ENCODE measurements around the gene RNF44. TPM values are rescaled to one million over a fixed set of nuclear protein-coding genes. Genes with fewer than 3 reads are reported as not detected.

Gene RNF44
- total RNA-seq, 1 donor from 2014 or later: 96.5 TPM

- DNase-seq (no peak), ATAC-seq (ENCODE audit: low read depth) (no peak)
- H3K4me3 Mint-ChIP-seq: peak overlapping the region; percentile 84
- intact Hi-C loops (cut with micrococcal nuclease): loop anchor here (5.0 kb wide), 1 partner anchor 34 kb away; no protein-coding TSS in a partner anchor
- ChIA-PET CTCF (no interaction called here), POLR2A (interaction anchor here (3.3 kb wide), 1 partner anchor 125 kb away, joined by 15 read pairs; the partner anchor contains the start of gene CLTB)
- H3K9me3 Mint-ChIP-seq: no peaks in the 10 kb centered on the region
- TF ChIP-seq CTCF (IDR thresholded peaks at IDR 0.05): no peak
- H3K27me3 Mint-ChIP-seq: no peaks in the 10 kb centered on the region
- H3K4me1 Mint-ChIP-seq: peaks cover 55% of the 10 kb centered on the region
- H3K36me3 Mint-ChIP-seq (ENCODE audit: low read depth): peaks cover 11% of the 10 kb centered on the region
- H3K27ac Mint-ChIP-seq: peak overlapping the region; percentile 91
Observed at GRCh38 chr5:176540956-176541337, 3.7 kb upstream of the RNF44 start.

- no peak for TF ChIP-seq CTCF (IDR thresholded peaks at IDR 0.05)
- Mint-ChIP-seq H3K27ac (peak overlapping the region; percentile 91), H3K36me3 (ENCODE audit: low read depth) (peaks cover 15% of the 10 kb centered on the region), H3K27me3 (no peaks in the 10 kb centered on the region), H3K9me3 (no peaks in the 10 kb centered on the region), H3K4me3 (no peak overlapping the region), H3K4me1 (peaks cover 58% of the 10 kb centered on the region)
- ATAC-seq (ENCODE audit: low read depth) (no peak), DNase-seq (no peak)
- POLR2A ChIA-PET: no interaction called here
- CTCF ChIA-PET: no interaction called here
- intact Hi-C loops (cut with micrococcal nuclease): loop anchor here (5.0 kb wide), 1 partner anchor 33 kb away; no protein-coding TSS in a partner anchor
Observed at GRCh38 chr5:176540476-176540899, 3.3 kb upstream of the RNF44 start.

GRCh38 chr5:176538989-176539384 is 1.8 kb upstream of the RNF44 start:
- Mint-ChIP-seq H3K27ac (peak overlapping the region; percentile 95), H3K27me3 (no peaks in the 10 kb centered on the region), H3K4me1 (peaks cover 65% of the 10 kb centered on the region), H3K9me3 (no peaks in the 10 kb centered on the region), H3K4me3 (no peak overlapping the region), H3K36me3 (ENCODE audit: low read depth) (peaks cover 15% of the 10 kb centered on the region)
- ATAC-seq (ENCODE audit: low read depth): no peak
- intact Hi-C loops (cut with micrococcal nuclease): loop anchor here (5.0 to 10.0 kb wide), 4 partner anchors 93 to 1576 kb away; partner anchors contain the start of genes EIF4E1B, N4BP3, NSD1 and PRELID1
- ChIA-PET POLR2A (interaction anchor here (2.4 to 4.2 kb wide), 2 partner anchors 11 to 122 kb away, joined by 7 to 22 read pairs; partner anchors contain the start of gene CLTB), CTCF (interaction anchor here (1.5 to 1.6 kb wide), 3 partner anchors 91 to 123 kb away, joined by 4 to 5 read pairs (median 5); partner anchors contain the start of genes CLTB and FAF2)
- no peak for TF ChIP-seq CTCF (IDR thresholded peaks at IDR 0.05)
- DNase-seq: no peak

GRCh38 chr5:176538230-176538988 is 1.2 kb upstream of the RNF44 start:
- H3K27me3 Mint-ChIP-seq: no peaks in the 10 kb centered on the region
- H3K4me1 Mint-ChIP-seq: peaks cover 67% of the 10 kb centered on the region
- H3K9me3 Mint-ChIP-seq: no peaks in the 10 kb centered on the region
- peak overlapping the region; percentile 97 for H3K4me3 Mint-ChIP-seq
- ATAC-seq (ENCODE audit: low read depth): no peak
- CTCF ChIA-PET: interaction anchor here (1.5 to 1.6 kb wide), 3 partner anchors 90 to 123 kb away, joined by 4 to 5 read pairs (median 5); partner anchors contain the start of genes CLTB and FAF2
- TF ChIP-seq CTCF (IDR thresholded peaks at IDR 0.05): no peak
- peaks cover 15% of the 10 kb centered on the region for H3K36me3 Mint-ChIP-seq (ENCODE audit: low read depth)
- intact Hi-C loops (cut with micrococcal nuclease): loop anchor here (5.0 to 10.0 kb wide), 4 partner anchors 94 to 1576 kb away; partner anchors contain the start of genes EIF4E1B, N4BP3, NSD1 and PRELID1
- DNase-seq: no peak
- peak overlapping the region; percentile 95 for H3K27ac Mint-ChIP-seq
- POLR2A ChIA-PET: interaction anchor here (0.6 to 4.2 kb wide), 20 partner anchors 9 to 1062 kb away, joined by 3 to 53 read pairs (median 6); partner anchors contain the start of genes CLTB, FAF2, HIGD2A and KIAA1191
